ENCODE results near the gene ID1. TPM values are rescaled to one million over a fixed set of nuclear protein-coding genes. Genes with fewer than 3 reads are reported as not detected.

Gene ID1
- total and polyA plus RNA-seq, 2 of the 13 experiments (the other 11 are each of a cell fraction or from before 2014, with no cell fraction given): 320 to 419 TPM

DNA sequence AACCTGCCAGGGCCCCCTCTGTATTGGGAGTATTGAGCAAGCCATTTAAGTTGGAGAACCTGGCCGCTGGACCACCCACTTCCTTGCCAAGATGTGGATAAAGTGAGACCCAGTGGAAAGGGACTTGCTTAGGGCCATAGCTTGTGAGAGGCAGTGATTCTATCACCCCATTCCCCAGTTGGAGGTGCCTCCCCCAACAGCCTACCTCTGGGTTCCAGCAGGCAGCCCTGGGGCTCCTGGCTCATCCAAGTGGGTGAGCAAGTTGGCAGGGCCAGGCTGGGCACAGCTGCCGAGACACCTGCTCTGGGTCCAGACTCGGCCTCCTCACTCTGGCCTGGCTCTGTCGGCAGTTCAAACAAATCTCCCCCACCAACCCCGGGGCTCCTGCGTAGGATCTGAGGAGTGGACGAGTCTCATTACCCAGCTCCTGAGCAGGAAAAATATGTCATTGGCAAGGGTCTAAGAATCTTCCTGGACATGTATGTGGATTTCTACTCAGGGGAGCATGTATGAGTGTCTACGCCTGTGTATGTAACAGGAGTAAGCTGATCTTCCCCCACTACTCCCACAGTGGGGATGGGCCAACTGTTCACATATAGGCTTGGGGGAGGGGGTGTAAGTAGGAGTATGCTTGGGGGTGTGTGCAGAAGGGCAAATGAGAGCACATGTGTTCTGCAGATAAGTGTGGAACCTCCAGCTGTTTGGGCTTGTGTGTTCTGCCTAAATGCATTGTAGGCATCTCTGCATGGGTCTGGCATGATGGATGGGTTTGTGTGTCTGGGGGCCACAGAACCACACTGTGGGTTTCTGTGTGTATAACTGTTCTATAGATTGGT is 1.9 kb downstream of the ID1 start (continued):
- TF ChIP-seq PAWR (CRISPR knock-in tag; IDR thresholded peaks at IDR 0.05; ENCODE audit: borderline replicate concordance): no peak
- TF ChIP-seq NR3C1 (CRISPR knock-in tag; IDR thresholded peaks at IDR 0.05): no peak
- TF ChIP-seq ZSCAN29 (CRISPR knock-in tag; conservative IDR thresholded peaks at IDR 0.05): peak; percentile 56; the same call in 1 of the 2 replicates
- TF ChIP-seq GTF3A (CRISPR knock-in tag; conservative IDR thresholded peaks at IDR 0.05): no peak
- no peak for TF ChIP-seq ZNF530 (CRISPR knock-in tag; IDR thresholded peaks at IDR 0.05; ENCODE audit: low read depth)
- TF ChIP-seq MEF2D (CRISPR knock-in tag; IDR thresholded peaks at IDR 0.05): 0 out of 2 replicates have a peak, but pooled peaks have one; percentile 17
- TF ChIP-seq PITX1 (CRISPR knock-in tag; IDR thresholded peaks at IDR 0.05): no peak
- TF ChIP-seq, protein P1, sequence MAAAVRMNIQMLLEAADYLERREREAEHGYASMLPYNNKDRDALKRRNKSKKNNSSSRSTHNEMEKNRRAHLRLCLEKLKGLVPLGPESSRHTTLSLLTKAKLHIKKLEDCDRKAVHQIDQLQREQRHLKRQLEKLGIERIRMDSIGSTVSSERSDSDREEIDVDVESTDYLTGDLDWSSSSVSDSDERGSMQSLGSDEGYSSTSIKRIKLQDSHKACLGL (CRISPR knock-in tag; IDR thresholded peaks at IDR 0.05): no peak; the same call in none of the 2 replicates
- TF ChIP-seq NCOR1 (IDR thresholded peaks at IDR 0.05; ENCODE audit: borderline replicate concordance, low read length): peak; percentile 92; the same call in 1 of the 2 replicates
- peak; percentile 19 for TF ChIP-seq XRCC5 (optimal IDR thresholded peaks at IDR 0.05; ENCODE audit: low read length)
- TF ChIP-seq RBFOX2 (IDR thresholded peaks at IDR 0.05; ENCODE audit: low read depth, low read length): peak; percentile 85
- TF ChIP-seq SKIL (CRISPR knock-in tag; IDR thresholded peaks at IDR 0.05; ENCODE audit: borderline replicate concordance): peak; percentile 87; the same call in 1 of the 2 replicates
- no peak for TF ChIP-seq NONO (IDR thresholded peaks at IDR 0.05)
- peak; percentile 83; the same call in 1 of the 2 replicates for TF ChIP-seq NONO (CRISPR knock-in tag; conservative IDR thresholded peaks at IDR 0.05)
- no peak for TF ChIP-seq ZBTB3 (CRISPR knock-in tag; IDR thresholded peaks at IDR 0.05; ENCODE audit: borderline replicate concordance, low read depth)
- TF ChIP-seq ZNF816 (CRISPR knock-in tag; IDR thresholded peaks at IDR 0.05; ENCODE audit: borderline replicate concordance): peak; percentile 84; the same call in 1 of the 2 replicates
- TF ChIP-seq SRY (CRISPR knock-in tag; IDR thresholded peaks at IDR 0.05): 0 out of 2 replicates have a peak, but pooled peaks have one; percentile 36
- TF ChIP-seq ZNF292 (CRISPR knock-in tag; IDR thresholded peaks at IDR 0.05; ENCODE audit: borderline replicate concordance, low read depth): 0 out of 2 replicates have a peak, but pooled peaks have one; percentile 15
- TF ChIP-seq, protein P2, sequence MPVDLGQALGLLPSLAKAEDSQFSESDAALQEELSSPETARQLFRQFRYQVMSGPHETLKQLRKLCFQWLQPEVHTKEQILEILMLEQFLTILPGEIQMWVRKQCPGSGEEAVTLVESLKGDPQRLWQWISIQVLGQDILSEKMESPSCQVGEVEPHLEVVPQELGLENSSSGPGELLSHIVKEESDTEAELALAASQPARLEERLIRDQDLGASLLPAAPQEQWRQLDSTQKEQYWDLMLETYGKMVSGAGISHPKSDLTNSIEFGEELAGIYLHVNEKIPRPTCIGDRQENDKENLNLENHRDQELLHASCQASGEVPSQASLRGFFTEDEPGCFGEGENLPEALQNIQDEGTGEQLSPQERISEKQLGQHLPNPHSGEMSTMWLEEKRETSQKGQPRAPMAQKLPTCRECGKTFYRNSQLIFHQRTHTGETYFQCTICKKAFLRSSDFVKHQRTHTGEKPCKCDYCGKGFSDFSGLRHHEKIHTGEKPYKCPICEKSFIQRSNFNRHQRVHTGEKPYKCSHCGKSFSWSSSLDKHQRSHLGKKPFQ (CRISPR knock-in tag; IDR thresholded peaks at IDR 0.05; ENCODE audit: insufficient replicate concordance): no peak
- TF ChIP-seq IKZF4 (CRISPR knock-in tag; IDR thresholded peaks at IDR 0.05; ENCODE audit: borderline replicate concordance, low read depth, not compliant biosample characterization): no peak
- peak; percentile 54; the same call in 1 of the 2 replicates for TF ChIP-seq ZNF143 (CRISPR knock-in tag; IDR thresholded peaks at IDR 0.05)
- no peak for TF ChIP-seq TBP (CRISPR knock-in tag; IDR thresholded peaks at IDR 0.05)
- TF ChIP-seq ZNF451 (CRISPR knock-in tag; IDR thresholded peaks at IDR 0.05): peak; percentile 30
- no peak for TF ChIP-seq BCL3 (CRISPR knock-in tag; IDR thresholded peaks at IDR 0.05)

Data from HepG2 (cell line).